NT2/D1 (cell line): ENCODE measurements around the gene DNAH17.

Experiments used
- DNase-seq: peaks from one replicate; pipeline ENCODE4 v3.0.0-alpha.2; 2011; ENCODE audit warnings: low read depth, low spot score
- H3K27me3 ChIP-seq: 2 replicates; pipeline ENCODE4 v1.6.0; 2011; ENCODE audit warnings: mild to moderate bottlenecking; ENCODE audit not compliant: insufficient read length, insufficient read depth
- H3K36me3 ChIP-seq: 2 replicates; pipeline ENCODE4 v1.6.1; 2011; ENCODE audit warnings: mild to moderate bottlenecking, low read length, mixed read lengths; ENCODE audit not compliant: insufficient read depth, insufficient read length
- H3K4me1 ChIP-seq: 2 replicates; pipeline ENCODE4 v1.5.1; 2011; ENCODE audit not compliant: insufficient read depth, insufficient read length
- H3K4me3 ChIP-seq: 2 replicates; pipeline ENCODE4 v1.5.1; 2011; ENCODE audit warnings: low read depth; ENCODE audit not compliant: insufficient read length
- H3K9ac ChIP-seq: 2 replicates; pipeline ENCODE4 v1.6.0; 2011; ENCODE audit warnings: low read depth; ENCODE audit not compliant: insufficient read length
- H3K9me3 ChIP-seq: 2 replicates; pipeline ENCODE4 v1.5.1; 2011; ENCODE audit warnings: mild to moderate bottlenecking, low read length; ENCODE audit not compliant: insufficient read depth
- SUZ12 ChIP-seq: IDR thresholded peaks from 2 replicates; pipeline ENCODE4 v1.6.1; 2011; ENCODE audit not compliant: insufficient read length, insufficient read depth; ENCODE audit errors: extremely low read depth
- YY1 ChIP-seq: IDR thresholded peaks from 2 replicates; pipeline ENCODE4 v1.6.1; 2011; ENCODE audit not compliant: insufficient read length, insufficient read depth
- ZNF274 ChIP-seq: IDR thresholded peaks from 2 replicates; pipeline ENCODE4 v1.6.1; 2011; ENCODE audit warnings: mild to moderate bottlenecking, low read depth, low read length

The DNAH17 gene

GRCh38 chr17:78559749-78560368, 17.3 kb downstream of the DNAH17 start:
- Histone ChIP-seq H3K27me3 (no peaks in the 10 kb centered on the region), H3K9ac (no peak overlapping the region), H3K4me1 (no peaks in the 10 kb centered on the region), H3K4me3 (no peak overlapping the region), H3K9me3 (no peaks in the 10 kb centered on the region; the same call in 1 of the 2 replicates), H3K36me3 (no peaks in the 10 kb centered on the region)
- DNase-seq = no peak
- TF ChIP-seq YY1 (no peak), SUZ12 (no peak), ZNF274 (no peak)

GRCh38 chr17:78558989-78559388, 18.2 kb downstream of the DNAH17 start:
- Histone ChIP-seq H3K4me3 (no peak overlapping the region), H3K9ac (no peak overlapping the region), H3K27me3 (no peaks in the 10 kb centered on the region), H3K9me3 (no peaks in the 10 kb centered on the region), H3K4me1 (no peaks in the 10 kb centered on the region), H3K36me3 (no peaks in the 10 kb centered on the region)
- DNase-seq = no peak
- no peak for TF ChIP-seq ZNF274
- no peak for TF ChIP-seq SUZ12
- no peak for TF ChIP-seq YY1

GRCh38 chr17:78558181-78558850, 18.9 kb downstream of the DNAH17 start:
- Histone ChIP-seq H3K36me3 (no peaks in the 10 kb centered on the region), H3K27me3 (no peaks in the 10 kb centered on the region), H3K9me3 (no peaks in the 10 kb centered on the region), H3K9ac (no peak overlapping the region), H3K4me3 (no peak overlapping the region), H3K4me1 (no peaks in the 10 kb centered on the region)
- TF ChIP-seq ZNF274 (no peak), YY1 (no peak), SUZ12 (no peak)
- no peak for DNase-seq

- H3K9ac ChIP-seq = no peak overlapping the region
- no peak for TF ChIP-seq YY1
- TF ChIP-seq ZNF274 = no peak
- no peak for TF ChIP-seq SUZ12
- no peak overlapping the region for H3K4me3 ChIP-seq
- H3K36me3 ChIP-seq = no peaks in the 10 kb centered on the region
- DNase-seq = no peak
- H3K9me3 ChIP-seq = no peaks in the 10 kb centered on the region
- H3K4me1 ChIP-seq = no peaks in the 10 kb centered on the region
- H3K27me3 ChIP-seq = no peaks in the 10 kb centered on the region
Observed at GRCh38 chr17:78557598-78558039, 19.6 kb downstream of the DNAH17 start.

- Histone ChIP-seq H3K9ac (no peak overlapping the region), H3K27me3 (no peaks in the 10 kb centered on the region), H3K4me1 (no peaks in the 10 kb centered on the region), H3K4me3 (no peak overlapping the region), H3K9me3 (no peaks in the 10 kb centered on the region), H3K36me3 (no peaks in the 10 kb centered on the region)
- DNase-seq = no peak
- no peak for TF ChIP-seq SUZ12
- TF ChIP-seq ZNF274 = no peak
Observed at GRCh38 chr17:78556812-78557211, 20.4 kb downstream of the DNAH17 start.

GRCh38 chr17:78555746-78556401, 21.3 kb downstream of the DNAH17 start:
- DNase-seq = no peak
- Histone ChIP-seq H3K9me3 (no peaks in the 10 kb centered on the region), H3K36me3 (no peaks in the 10 kb centered on the region), H3K9ac (no peak overlapping the region), H3K27me3 (no peaks in the 10 kb centered on the region), H3K4me3 (no peak overlapping the region), H3K4me1 (no peaks in the 10 kb centered on the region)
- TF ChIP-seq YY1 (no peak), ZNF274 (no peak), SUZ12 (no peak)

- peaks cover 2% of the 10 kb centered on the region for H3K27me3 ChIP-seq
- DNase-seq = no peak
- peaks cover 3% of the 10 kb centered on the region; the same call in 1 of the 2 replicates for H3K9me3 ChIP-seq
- no peaks in the 10 kb centered on the region for H3K36me3 ChIP-seq
- no peak overlapping the region for H3K4me3 ChIP-seq
- TF ChIP-seq YY1 (no peak), ZNF274 (no peak), SUZ12 (no peak)
- no peak overlapping the region for H3K9ac ChIP-seq
- no peaks in the 10 kb centered on the region for H3K4me1 ChIP-seq
Observed at GRCh38 chr17:78550464-78550863, 26.7 kb downstream of the DNAH17 start.
